Upper lobe of right lung (tissue), 1 donor: ENCODE data around the gene SMAD9. TPM values are rescaled to one million over a fixed set of nuclear protein-coding genes. Genes with fewer than 3 reads are reported as not detected.
A peak's percentile ranks its signal among the peaks of the same experiment; 100 is the strongest.

Source experiments
- ATAC-seq: fragments of 200-7000 bp; cut with Tn5 transposase; one replicate; pipeline ENCODE4 v1.9.1; 2020; ENCODE audit warnings: mild to moderate bottlenecking, moderate library complexity
- DNase-seq: peaks from one replicate; pipeline ENCODE4 v3.0.0-alpha.2; 2020
- H3K27ac ChIP-seq: fragments of 200-600 bp; one replicate; pipeline ENCODE4 v1.8.0; 2022
- H3K27me3 ChIP-seq: fragments of 200-600 bp; one replicate; pipeline ENCODE4 v1.8.0; 2022; ENCODE audit warnings: mild to moderate bottlenecking
- H3K36me3 ChIP-seq: fragments of 200-600 bp; one replicate; pipeline ENCODE4 v1.8.0; 2022
- H3K4me1 ChIP-seq: fragments of 200-600 bp; one replicate; pipeline ENCODE4 v1.8.0; 2022
- H3K4me3 ChIP-seq: fragments of 200-600 bp; one replicate; pipeline ENCODE4 v1.8.0; 2022; ENCODE audit warnings: mild to moderate bottlenecking
- H3K9me3 ChIP-seq: fragments of 200-600 bp; one replicate; pipeline ENCODE4 v1.8.0; 2022
- intact Hi-C: fragments of 100-400 bp; cut with DNase I; formaldehyde crosslinking; loops from one replicate; pipeline ENCODE4 v1.11.0; 2022
- long read RNA-seq: library from polyadenylated mRNA; unstranded; transcript quantifications from one replicate; pipeline ENCODE4 v2.0.0, GENCODE V29; 2021
- total RNA-seq: library from RNA; stranded (reverse); fragmentation: NEBNext Ultra II Directional; extraction: Animal tissue kit (Norgen Biotek cat#: 25700); gene quantifications from one replicate; pipeline ENCODE4 v1.2.1, GENCODE V29; 2021
- TF ChIP-seq, protein P1 (sequence below): fragments of 200-600 bp; IDR thresholded peaks from one replicate; pipeline ENCODE4 v1.8.0; 2022; ENCODE audit warnings: antibody characterized with exemption
- donor health status: DM: no; HTN: yes; CAD: no; lungs with severe emphysema.

SMAD9 gene
- total RNA-seq = 21.5 TPM
- long read RNA-seq, full-length matches to known transcripts = 8 of 27 reads
- long read RNA-seq, partial matches to known transcripts = 2 of 27 reads
- long read RNA-seq, other reads (novel, unspliced or antisense) = 17 of 27 reads

DNA sequence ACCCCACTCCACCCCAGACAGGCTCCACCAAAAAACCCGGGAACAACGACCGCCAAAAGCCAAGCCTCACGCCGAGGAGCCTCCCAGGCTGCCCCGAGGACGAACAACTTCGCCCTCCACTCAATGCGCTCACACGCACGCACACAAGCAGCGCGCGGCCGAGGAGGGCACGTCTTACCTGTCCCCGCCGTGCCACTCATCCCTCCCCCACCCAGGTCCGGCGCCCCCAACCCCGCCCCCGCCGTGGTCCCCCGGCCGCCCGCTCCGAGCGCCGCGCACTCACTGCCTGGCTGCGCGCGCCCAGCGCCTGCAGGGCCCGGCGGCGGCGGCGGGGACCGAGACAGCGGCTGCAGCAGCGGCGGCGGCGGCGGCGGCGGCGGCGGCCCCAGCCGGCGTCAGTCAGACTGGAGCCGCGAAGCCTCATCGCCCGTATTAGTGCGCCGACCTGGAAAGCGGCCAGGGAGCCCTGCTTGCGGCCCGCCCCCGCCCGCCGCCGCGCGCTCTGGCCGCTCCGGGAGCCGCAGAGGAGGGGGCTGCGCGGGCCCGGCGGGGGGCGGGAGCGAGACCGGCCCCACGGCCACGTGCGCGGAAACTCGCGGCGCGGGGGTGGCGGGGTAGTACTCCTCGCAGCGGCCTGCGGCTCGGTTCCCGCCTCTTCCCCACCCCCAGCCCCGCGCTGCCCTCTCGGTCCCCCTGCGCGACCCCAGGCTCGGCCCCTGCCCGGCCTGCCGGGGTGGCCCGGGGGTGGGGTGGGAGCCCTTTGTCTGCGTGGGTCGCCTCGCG, at the start of gene SMAD9:
Gene SMAD9 (minus strand): TSS at position 406 of the 783 bp plus-strand sequence. CDS start 40,549 bp downstream, outside the sequence.
- intact Hi-C loops = no loop called here

DNA sequence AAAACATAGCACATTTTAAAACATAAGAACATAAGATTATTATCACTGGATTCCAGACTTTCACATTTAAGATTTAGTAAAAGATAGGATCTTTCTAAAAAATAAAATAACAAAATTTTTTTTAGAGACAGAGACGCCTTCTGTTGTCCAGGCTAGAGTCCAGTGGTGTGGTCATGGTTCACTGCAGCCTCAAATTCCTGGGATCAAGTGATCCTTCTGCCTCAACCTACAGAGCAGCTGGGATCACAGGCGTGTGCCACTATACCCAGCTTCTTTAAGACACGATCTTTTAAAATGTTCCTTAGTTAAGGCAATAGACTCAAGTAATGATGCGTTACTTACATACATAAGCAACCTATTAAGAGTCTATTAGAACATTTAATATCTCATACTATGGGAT, 46.4 kb upstream of the SMAD9 start:
- no peak for ATAC-seq
- H3K4me3 ChIP-seq = no peak overlapping the region
- no peak for DNase-seq
- no peaks in the 10 kb centered on the region for H3K4me1 ChIP-seq
- H3K36me3 ChIP-seq = peaks cover 84% of the 10 kb centered on the region
- H3K27me3 ChIP-seq = no peaks in the 10 kb centered on the region
- no peaks in the 10 kb centered on the region for H3K9me3 ChIP-seq
- TF ChIP-seq, protein P1, sequence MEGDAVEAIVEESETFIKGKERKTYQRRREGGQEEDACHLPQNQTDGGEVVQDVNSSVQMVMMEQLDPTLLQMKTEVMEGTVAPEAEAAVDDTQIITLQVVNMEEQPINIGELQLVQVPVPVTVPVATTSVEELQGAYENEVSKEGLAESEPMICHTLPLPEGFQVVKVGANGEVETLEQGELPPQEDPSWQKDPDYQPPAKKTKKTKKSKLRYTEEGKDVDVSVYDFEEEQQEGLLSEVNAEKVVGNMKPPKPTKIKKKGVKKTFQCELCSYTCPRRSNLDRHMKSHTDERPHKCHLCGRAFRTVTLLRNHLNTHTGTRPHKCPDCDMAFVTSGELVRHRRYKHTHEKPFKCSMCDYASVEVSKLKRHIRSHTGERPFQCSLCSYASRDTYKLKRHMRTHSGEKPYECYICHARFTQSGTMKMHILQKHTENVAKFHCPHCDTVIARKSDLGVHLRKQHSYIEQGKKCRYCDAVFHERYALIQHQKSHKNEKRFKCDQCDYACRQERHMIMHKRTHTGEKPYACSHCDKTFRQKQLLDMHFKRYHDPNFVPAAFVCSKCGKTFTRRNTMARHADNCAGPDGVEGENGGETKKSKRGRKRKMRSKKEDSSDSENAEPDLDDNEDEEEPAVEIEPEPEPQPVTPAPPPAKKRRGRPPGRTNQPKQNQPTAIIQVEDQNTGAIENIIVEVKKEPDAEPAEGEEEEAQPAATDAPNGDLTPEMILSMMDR = no peak
- H3K27ac ChIP-seq = no peak overlapping the region
- intact Hi-C loops = no loop called here

More for the DNA sequence above, at the start of gene SMAD9:
- Histone ChIP-seq H3K36me3 (no peaks in the 10 kb centered on the region), H3K27me3 (no peaks in the 10 kb centered on the region), H3K4me3 (peak within 1 kb of the TSS; percentile 51), H3K27ac (peak within 1 kb of the TSS; percentile 61), H3K9me3 (no peaks in the 10 kb centered on the region), H3K4me1 (peaks cover 8% of the 10 kb centered on the region)
- ATAC-seq = peak; percentile 81
- TF ChIP-seq, protein P1 = no peak
- DNase-seq = peak; percentile 91

DNA sequence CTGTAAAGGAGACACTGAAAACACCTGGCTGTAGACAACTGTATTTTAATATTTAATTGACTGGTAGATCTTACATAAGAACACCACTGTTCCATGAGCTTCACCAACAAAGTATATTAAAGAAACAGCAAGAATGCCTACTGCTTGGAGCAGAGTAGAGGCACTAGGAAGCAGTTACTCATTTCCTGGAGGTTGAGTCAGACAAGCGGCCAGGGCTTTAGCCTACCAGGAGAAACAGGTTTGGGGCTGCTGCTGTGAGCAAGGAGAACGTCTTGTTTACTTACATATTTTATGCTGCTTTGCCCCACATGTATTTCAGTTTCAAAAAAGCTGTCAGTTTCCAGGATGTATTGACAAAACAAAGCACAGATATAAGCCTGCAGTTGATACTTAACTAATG, 45.7 kb upstream of the SMAD9 start:
- TF ChIP-seq, protein P1 = no peak
- Histone ChIP-seq H3K4me1 (no peaks in the 10 kb centered on the region), H3K27me3 (no peaks in the 10 kb centered on the region), H3K36me3 (peaks cover 84% of the 10 kb centered on the region), H3K9me3 (no peaks in the 10 kb centered on the region), H3K27ac (no peak overlapping the region), H3K4me3 (no peak overlapping the region)
- intact Hi-C loops = no loop called here
- DNase-seq = no peak
- no peak for ATAC-seq

DNA sequence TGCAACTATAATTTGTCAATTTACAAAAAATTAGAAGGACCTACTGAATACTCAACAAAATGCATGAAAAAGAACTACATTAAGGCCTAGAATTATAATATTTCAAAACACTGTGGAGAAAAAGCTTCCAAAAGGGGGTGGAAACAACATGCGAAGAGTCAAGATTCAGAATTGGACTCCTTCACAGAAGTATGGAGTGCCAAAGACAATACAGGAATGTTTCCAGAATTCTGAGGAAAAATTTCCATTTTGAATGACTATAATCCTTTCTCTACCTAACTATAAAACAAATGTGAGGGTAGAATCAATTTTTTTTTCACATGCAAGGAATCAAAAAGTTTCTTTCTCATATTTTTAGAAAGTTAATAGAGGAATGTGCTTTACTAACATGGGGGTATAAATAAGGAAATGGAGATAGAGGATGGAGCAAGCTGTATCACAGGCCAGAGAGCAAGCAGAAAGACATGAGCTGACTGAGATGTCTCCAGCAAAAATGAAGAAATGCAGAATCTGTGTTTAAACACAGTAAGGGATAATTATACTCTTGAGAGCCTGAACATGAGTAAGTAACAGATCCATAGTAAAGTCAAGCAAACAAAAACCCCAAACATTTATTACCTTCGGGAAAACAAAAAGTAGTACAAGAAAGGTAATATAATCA, 39.5 kb upstream of the SMAD9 start:
- TF ChIP-seq, protein P1 = no peak
- Histone ChIP-seq H3K9me3 (no peaks in the 10 kb centered on the region), H3K4me3 (no peak overlapping the region), H3K27me3 (no peaks in the 10 kb centered on the region), H3K27ac (no peak overlapping the region), H3K36me3 (peaks cover 52% of the 10 kb centered on the region), H3K4me1 (no peaks in the 10 kb centered on the region)
- intact Hi-C loops = no loop called here
- ATAC-seq = no peak
- DNase-seq = no peak

DNA sequence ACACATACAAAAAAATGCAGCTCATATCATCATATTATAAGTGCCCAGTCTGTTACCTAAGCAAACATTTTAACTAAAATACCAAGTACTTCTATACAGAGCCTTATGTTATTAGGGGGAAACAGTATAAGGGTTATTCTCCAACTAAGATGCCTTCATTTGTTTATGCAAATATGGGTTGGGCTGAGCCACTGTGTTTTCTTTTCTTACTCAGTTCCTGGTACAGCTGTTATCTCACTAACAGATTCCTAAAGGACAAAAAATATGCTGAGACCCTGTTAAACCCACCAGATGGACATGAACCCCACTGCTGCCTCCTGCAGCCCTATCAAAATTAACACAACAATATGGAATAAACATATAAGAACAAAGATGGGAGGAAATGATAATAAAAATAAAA, 34.5 kb upstream of the SMAD9 start:
- TF ChIP-seq, protein P1 = no peak
- intact Hi-C loops = no loop called here
- H3K4me3 ChIP-seq = no peak overlapping the region
- no peak for DNase-seq
- H3K4me1 ChIP-seq = no peaks in the 10 kb centered on the region
- ATAC-seq = no peak
- H3K9me3 ChIP-seq = no peaks in the 10 kb centered on the region
- H3K27ac ChIP-seq = no peak overlapping the region
- no peaks in the 10 kb centered on the region for H3K27me3 ChIP-seq
- peaks cover 47% of the 10 kb centered on the region for H3K36me3 ChIP-seq
